ENCODE measurements around the gene DUSP5.

The DUSP5 gene

DNA sequence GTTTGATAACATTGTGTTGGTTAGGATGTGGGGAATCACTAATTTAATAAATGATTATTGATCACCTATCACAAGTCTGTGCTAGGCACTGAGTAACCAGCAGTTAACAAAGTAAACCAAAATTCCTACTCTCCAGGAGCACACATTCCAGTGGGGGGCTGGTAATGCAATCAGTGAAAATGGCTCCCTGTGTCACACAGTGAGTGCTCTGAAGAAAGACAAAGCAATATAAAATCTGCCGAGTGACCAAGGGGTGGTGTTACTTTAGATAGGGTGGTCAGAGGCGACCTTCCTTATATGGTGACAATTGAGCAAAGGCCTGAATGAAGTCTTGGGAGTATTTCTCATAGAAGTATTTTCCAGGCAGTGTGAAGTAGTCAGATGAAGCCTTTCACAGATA is 56.2 kb downstream of the DUSP5 start:
- FAIRE-seq (no peak), DNase-seq (ENCODE audit: insufficient read length, low spot score) (no peak)
- TF ChIP-seq, protein P1, sequence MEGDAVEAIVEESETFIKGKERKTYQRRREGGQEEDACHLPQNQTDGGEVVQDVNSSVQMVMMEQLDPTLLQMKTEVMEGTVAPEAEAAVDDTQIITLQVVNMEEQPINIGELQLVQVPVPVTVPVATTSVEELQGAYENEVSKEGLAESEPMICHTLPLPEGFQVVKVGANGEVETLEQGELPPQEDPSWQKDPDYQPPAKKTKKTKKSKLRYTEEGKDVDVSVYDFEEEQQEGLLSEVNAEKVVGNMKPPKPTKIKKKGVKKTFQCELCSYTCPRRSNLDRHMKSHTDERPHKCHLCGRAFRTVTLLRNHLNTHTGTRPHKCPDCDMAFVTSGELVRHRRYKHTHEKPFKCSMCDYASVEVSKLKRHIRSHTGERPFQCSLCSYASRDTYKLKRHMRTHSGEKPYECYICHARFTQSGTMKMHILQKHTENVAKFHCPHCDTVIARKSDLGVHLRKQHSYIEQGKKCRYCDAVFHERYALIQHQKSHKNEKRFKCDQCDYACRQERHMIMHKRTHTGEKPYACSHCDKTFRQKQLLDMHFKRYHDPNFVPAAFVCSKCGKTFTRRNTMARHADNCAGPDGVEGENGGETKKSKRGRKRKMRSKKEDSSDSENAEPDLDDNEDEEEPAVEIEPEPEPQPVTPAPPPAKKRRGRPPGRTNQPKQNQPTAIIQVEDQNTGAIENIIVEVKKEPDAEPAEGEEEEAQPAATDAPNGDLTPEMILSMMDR (IDR thresholded peaks at IDR 0.05; ENCODE audit: insufficient read depth, missing control alignments) = no peak

DNA sequence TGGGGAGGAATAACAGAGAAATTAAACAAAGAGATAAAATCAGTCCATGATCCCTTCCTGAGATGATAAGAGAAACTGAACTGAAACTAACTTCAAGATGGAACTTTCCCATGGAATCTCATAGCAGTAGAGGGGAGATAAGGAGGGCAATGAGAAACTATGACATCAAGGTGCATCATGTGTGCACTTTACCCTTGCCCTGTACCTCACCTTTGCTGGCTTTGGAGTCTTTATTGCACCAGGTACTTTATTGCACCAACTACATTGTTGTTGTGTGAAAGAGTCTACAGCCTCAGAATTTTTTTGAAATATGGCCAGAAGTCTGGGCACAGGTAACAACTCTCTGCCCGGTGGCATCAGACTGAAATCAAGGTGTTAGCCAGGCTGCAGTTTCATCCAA is 58.6 kb downstream of the DUSP5 start:
- TF ChIP-seq, protein P1 (IDR thresholded peaks at IDR 0.05; ENCODE audit: insufficient read depth, missing control alignments) = no peak
- FAIRE-seq (no peak), DNase-seq (ENCODE audit: insufficient read length, low spot score) (no peak)

DNA sequence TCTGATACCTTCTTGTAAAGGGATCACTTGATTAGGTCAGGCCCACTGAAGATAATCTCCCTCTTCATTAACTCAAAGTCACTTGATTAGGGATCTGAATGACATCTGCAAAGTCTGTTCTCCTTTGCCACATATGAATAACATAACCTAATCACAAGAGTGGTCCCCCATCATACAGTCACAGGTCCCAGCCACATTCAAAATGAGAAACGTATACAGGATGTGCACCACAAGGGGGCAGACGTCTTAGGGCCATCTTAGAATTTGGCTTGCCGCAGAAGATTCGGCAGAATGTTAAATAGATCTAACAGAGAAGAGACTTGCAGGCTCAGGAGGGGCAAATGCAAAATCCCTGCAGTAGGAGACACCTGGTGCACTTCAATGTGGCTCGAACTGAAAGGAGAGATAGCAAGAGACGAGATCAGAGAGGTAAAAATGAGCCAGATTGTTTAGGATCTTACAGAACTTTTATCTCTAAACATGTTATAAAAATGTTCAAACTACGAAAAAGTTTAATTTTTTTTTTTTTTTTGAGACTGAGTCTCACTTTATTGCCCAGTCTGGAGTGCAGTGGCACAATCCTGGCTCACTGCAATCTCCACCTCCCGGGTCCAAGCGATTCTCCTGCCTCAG is 59.4 kb downstream of the DUSP5 start:
- DNase-seq (ENCODE audit: insufficient read length, low spot score) (no peak), FAIRE-seq (no peak)
- TF ChIP-seq, protein P1 (IDR thresholded peaks at IDR 0.05; ENCODE audit: insufficient read depth, missing control alignments) = peak; percentile 78

DNA sequence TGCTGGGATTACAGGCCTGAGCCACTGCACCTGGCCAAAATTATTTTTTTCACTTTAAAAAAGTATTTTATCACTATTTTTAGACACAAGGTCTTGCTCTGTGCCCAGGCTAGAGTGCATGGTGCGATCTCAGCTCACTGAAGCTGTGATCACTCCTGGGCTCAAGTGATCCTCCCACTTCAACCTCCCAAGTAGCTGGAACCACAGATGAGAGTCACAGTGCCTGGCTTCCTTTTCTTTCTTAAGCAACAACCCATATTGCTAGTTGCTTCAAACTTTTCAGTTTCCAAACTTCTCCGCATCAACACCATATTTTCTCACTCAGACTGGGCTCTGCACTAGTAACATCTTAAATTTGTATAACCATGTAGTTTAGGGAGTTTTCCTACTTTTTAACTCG is 60.3 kb downstream of the DUSP5 start:
- TF ChIP-seq, protein P1 (IDR thresholded peaks at IDR 0.05; ENCODE audit: insufficient read depth, missing control alignments) = no peak
- DNase-seq (ENCODE audit: insufficient read length, low spot score) (no peak), FAIRE-seq (no peak)

DNA sequence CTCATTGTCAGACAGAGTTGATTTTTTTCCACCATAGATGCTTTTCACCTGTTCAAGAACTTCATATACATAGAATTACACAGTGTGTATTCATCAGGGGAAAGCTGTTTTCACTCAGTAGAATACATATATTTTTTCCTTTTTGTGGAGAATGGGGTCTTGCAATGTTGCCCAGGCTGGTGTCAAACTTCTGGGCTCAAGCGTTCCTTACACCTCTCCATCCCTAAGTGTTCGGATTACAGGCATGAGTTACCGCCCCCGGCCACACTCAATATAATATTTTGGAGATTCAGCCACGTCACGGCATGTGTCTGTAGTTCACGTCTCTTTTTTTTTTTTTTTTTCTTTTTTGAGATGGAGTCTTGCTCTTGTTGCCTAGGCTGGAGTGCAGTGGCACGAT is 62.3 kb downstream of the DUSP5 start:
- FAIRE-seq (no peak), DNase-seq (ENCODE audit: insufficient read length, low spot score) (no peak)

More for the DNA sequence above, 62.3 kb downstream of the DUSP5 start:
- TF ChIP-seq, protein P1 (IDR thresholded peaks at IDR 0.05; ENCODE audit: insufficient read depth, missing control alignments) = no peak
